Pancreas (tissue), 10 donors: ENCODE measurements around the gene FYCO1. TPM values are rescaled to one million over a fixed set of nuclear protein-coding genes. Genes with fewer than 3 reads are reported as not detected.

Experiments used
- ATAC-seq, 4 donors: fragments of 200-7000 bp; cut with Tn5 transposase; one replicate each; pipeline versions ENCODE4 v1.8.0 to v1.9.1; 2020; ENCODE audit warnings: mild to moderate bottlenecking in 4 of 4, moderate library complexity in 4 of 4
- DNase-seq, 6 donors: peaks; one replicate each; pipeline ENCODE4 v3.0.0-alpha.2; 2020
- FAIRE-seq: peaks from 2 replicates; lab custom pipeline; 2012; peaks lifted over from hg19 to GRCh38; lab: Jason Lieb, UNC
- H3K27ac ChIP-seq, 4 donors: fragments of 200-600 bp; sonication (generic); 1 replicate in 3 of 4; 2 replicates in 1 of 4; pipeline versions ENCODE4 v1.5.0 to v1.8.0; 2020
- H3K27me3 ChIP-seq, 4 donors: fragments of 200-600 bp; one replicate each; pipeline ENCODE4 v1.8.0; 2021
- H3K36me3 ChIP-seq, 3 donors: fragments of 200-600 bp; sonication (generic) in 1 of 3; one replicate each; pipeline versions ENCODE4 v1.5.0 to v1.8.0; 2020 to 2021
- H3K4me1 ChIP-seq, 3 donors: fragments of 200-600 bp; one replicate each; pipeline ENCODE4 v1.8.0; 2021
- H3K4me3 ChIP-seq, 4 donors: fragments of 200-600 bp; sonication (generic) in 2 of 4; one replicate each; pipeline versions ENCODE4 v1.5.0 to v1.8.0; 2020 to 2021
- H3K9me3 ChIP-seq, 4 donors: fragments of 200-600 bp; one replicate each; pipeline ENCODE4 v1.8.0; 2021
- CTCF ChIP-seq, 4 donors: fragments of 200-600 bp; sonication (generic) in 3 of 4; IDR thresholded peaks; one replicate each; pipeline versions ENCODE4 v1.5.0 to v1.8.0; 2021; ENCODE audit warnings: antibody characterized with exemption in 4 of 4
- WGBS, 2 donors: extraction: QIAGEN DNeasy Blood & Tissue Kit; methylation state at CpG; one replicate each; pipeline ENCODE4 v1.1.7; 2013; 5-methylcytosine and 5-hydroxymethylcytosine counted together
- intact Hi-C, 3 donors: fragments of 100-400 bp; cut with DNase I; formaldehyde crosslinking; loops; one replicate each; pipeline versions ENCODE4 v1.11.1 to v1.14.2; 2022
- polyA plus RNA-seq, 2 donors: library from polyadenylated mRNA; stranded (reverse); fragments of 200-250 nt; gene quantifications; one replicate each; pipeline ENCODE4 v1.2.3, GENCODE V29; 2013
- total RNA-seq, 6 donors: library from RNA; stranded (reverse); fragmentation: NEBNext Ultra II Directional in 4 of 6; extraction: Animal tissue kit (Norgen Biotek cat#: 25700) in 4 of 6; gene quantifications; one replicate each; pipeline versions ENCODE4 v1.2.1 to v1.2.4, GENCODE V29; 2021 to 2023
- donor health status: healthy with polysubstance abuse.
- donor health status: DM: no; HTN: no; CAD: no; lungs with moderate emphysema.
- donor health status: DM: no; HTN: no; CAD: no.
- donor health status: control.
- donor health status: control.
- donor health status: Bipolar disorder and iron deficiency.
- donor health status: DM: yes; HTN: yes; CAD: no.
- donor health status: DM: no; HTN: no; CAD: no.
- donor health status: DM: no; HTN: no; CAD: no.
- donor health status: DM: yes; HTN: yes; CAD: no.

Gene FYCO1
- total and polyA plus RNA-seq, 8 donors, result 9.3 to 25.1 (median 15.7) TPM

- H3K27me3 ChIP-seq, result no peaks in the 10 kb centered on the region
- DNase-seq (no peak), ATAC-seq (no peak), FAIRE-seq (no peak)
- no peaks in the 10 kb centered on the region for H3K4me1 ChIP-seq
- H3K4me3 ChIP-seq, result no peak overlapping the region
- WGBS, 2 donors, result 88 to 89% methylated on average over 4 of the region's 4 CpGs
- H3K36me3 ChIP-seq, result no peaks in the 10 kb centered on the region
- intact Hi-C loops, result no loop called here
- no peak for TF ChIP-seq CTCF (IDR thresholded peaks at IDR 0.05)
- no peaks in the 10 kb centered on the region for H3K9me3 ChIP-seq
- H3K27ac ChIP-seq, result no peak overlapping the region
Measured at GRCh38 chr3:46031269-46031668, 35.6 kb upstream of the FYCO1 start.

- ATAC-seq (no peak), DNase-seq (no peak), FAIRE-seq (no peak)
- no peak for TF ChIP-seq CTCF (IDR thresholded peaks at IDR 0.05)
- Histone ChIP-seq H3K4me3 (no peak overlapping the region), H3K9me3 (no peaks in the 10 kb centered on the region), H3K4me1 (no peaks in the 10 kb centered on the region), H3K27ac (no peak overlapping the region), H3K36me3 (no peaks in the 10 kb centered on the region), H3K27me3 (no peaks in the 10 kb centered on the region)
- 91 to 95% methylated on average over 6 of the region's 6 CpGs for WGBS, 2 donors
- intact Hi-C loops, result no loop called here
Measured at GRCh38 chr3:46030626-46031025, 35.0 kb upstream of the FYCO1 start.

- ATAC-seq (no peak), FAIRE-seq (no peak), DNase-seq (no peak)
- intact Hi-C loops, result no loop called here
- H3K27me3 ChIP-seq, result no peaks in the 10 kb centered on the region
- 56 to 60% methylated on average over 1 of the region's 1 CpG for WGBS, 2 donors
- no peaks in the 10 kb centered on the region for H3K36me3 ChIP-seq
- H3K9me3 ChIP-seq, result no peaks in the 10 kb centered on the region
- H3K27ac ChIP-seq, result no peak overlapping the region
- no peak overlapping the region for H3K4me3 ChIP-seq
- no peaks in the 10 kb centered on the region for H3K4me1 ChIP-seq
- no peak for TF ChIP-seq CTCF (IDR thresholded peaks at IDR 0.05)
Measured at GRCh38 chr3:46029953-46030543, 34.4 kb upstream of the FYCO1 start.

GRCh38 chr3:46027736-46028397, 32.2 kb upstream of the FYCO1 start:
- FAIRE-seq (no peak), DNase-seq (no peak), ATAC-seq (no peak)
- WGBS, 2 donors, result 71 to 86% methylated on average over 6 of the region's 6 CpGs
- Histone ChIP-seq H3K4me1 (no peaks in the 10 kb centered on the region), H3K4me3 (no peak overlapping the region), H3K36me3 (no peaks in the 10 kb centered on the region), H3K27ac (no peak overlapping the region), H3K9me3 (no peaks in the 10 kb centered on the region), H3K27me3 (no peaks in the 10 kb centered on the region)
- no peak for TF ChIP-seq CTCF (IDR thresholded peaks at IDR 0.05)
- intact Hi-C loops, result no loop called here

- TF ChIP-seq CTCF (IDR thresholded peaks at IDR 0.05), result no peak
- no peaks in the 10 kb centered on the region for H3K4me1 ChIP-seq
- no peaks in the 10 kb centered on the region for H3K9me3 ChIP-seq
- intact Hi-C loops, result no loop called here
- FAIRE-seq (no peak), DNase-seq (no peak), ATAC-seq (no peak)
- WGBS, 2 donors, result 84 to 88% methylated on average over 3 of the region's 3 CpGs
- no peak within 1 kb of the TSS for H3K27ac ChIP-seq
- no peaks in the 10 kb centered on the region for H3K36me3 ChIP-seq
- H3K4me3 ChIP-seq, result no peak within 1 kb of the TSS
- H3K27me3 ChIP-seq, result no peaks in the 10 kb centered on the region
Measured at GRCh38 chr3:46027021-46027705, 31.5 kb upstream of the FYCO1 start, which contains the start of gene XCR1. XCR1 (minus strand) TSS chr3:46027483; CDS start chr3:46021947, 5,536 bp downstream.
